Thoracic aorta (tissue), 2 donors: ENCODE measurements around the gene TEX2. TPM values are rescaled to one million over a fixed set of nuclear protein-coding genes. Genes with fewer than 3 reads are reported as not detected.

Experiments used
- ATAC-seq: fragments of 150-250 bp; one replicate; pipeline ENCODE4 v1.8.0; 2017; ENCODE audit warnings: low read depth; ENCODE audit not compliant: insufficient number of reproducible peaks, low FRiP score
- DNase-seq: peaks from one replicate; pipeline ENCODE4 v3.0.0-alpha.2; 2020; ENCODE audit warnings: low spot score
- H3K27ac ChIP-seq, 2 donors: fragments of 200-600 bp; sonication (generic); 1 replicate in 1 of 2; 2 replicates in 1 of 2; pipeline ENCODE4 v1.5.1; 2016; ENCODE audit warnings: mild to moderate bottlenecking in 2 of 2, moderate library complexity in 2 of 2
- H3K27me3 ChIP-seq: fragments of 200-600 bp; sonication (generic); replicated peaks from 2 replicates; pipeline ENCODE4 v1.6.0; 2016; ENCODE audit warnings: mild to moderate bottlenecking; ENCODE audit not compliant: insufficient read depth
- H3K36me3 ChIP-seq: fragments of 200-600 bp; sonication (generic); one replicate; pipeline ENCODE4 v1.5.1; 2016
- H3K4me1 ChIP-seq, 2 donors: fragments of 200-600 bp; sonication (generic); 1 replicate in 1 of 2; 2 replicates in 1 of 2; pipeline versions ENCODE4 v1.5.1 to v1.6.0; 2016; ENCODE audit warnings: low read depth in 2 of 2, mild to moderate bottlenecking in 1 of 2; ENCODE audit not compliant: control insufficient read depth in 1 of 2
- H3K4me3 ChIP-seq: fragments of 200-600 bp; sonication (generic); 2 replicates; pipeline ENCODE4 v1.5.1; 2016; ENCODE audit warnings: mild to moderate bottlenecking
- H3K9me3 ChIP-seq: fragments of 200-600 bp; sonication (generic); 2 replicates; pipeline ENCODE4 v1.5.1; 2016
- CTCF ChIP-seq: fragments of 200-600 bp; sonication (generic); IDR thresholded peaks from one replicate; pipeline ENCODE4 v1.5.1; 2019; ENCODE audit warnings: antibody characterized with exemption
- total RNA-seq, 2 donors: library from RNA; depleted of rRNA; stranded (reverse); fragments of >200 nt; gene quantifications; one replicate each; pipeline versions ENCODE4 v1.1.0 to v1.2.3, GENCODE V29; 2016

TEX2 gene
- total RNA-seq, 2 donors from 2014 or later, result 27.5 to 70.7 TPM

GRCh38 chr17:64259426-64259825 is 3.6 kb downstream of the TEX2 start:
- ATAC-seq (no peak), DNase-seq (no peak)
- Histone ChIP-seq H3K27ac (no peak overlapping the region), H3K36me3 (no peaks in the 10 kb centered on the region), H3K4me1 (peaks cover 27 to 53% of the 10 kb centered on the region in 2 donors), H3K4me3 (no peak overlapping the region), H3K27me3 (no peaks in the 10 kb centered on the region), H3K9me3 (no peaks in the 10 kb centered on the region)
- TF ChIP-seq CTCF, result no peak

- no peak for TF ChIP-seq CTCF
- Histone ChIP-seq H3K9me3 (no peaks in the 10 kb centered on the region), H3K36me3 (no peaks in the 10 kb centered on the region), H3K4me3 (no peak overlapping the region), H3K27ac (no peak overlapping the region), H3K27me3 (no peaks in the 10 kb centered on the region), H3K4me1 (peaks cover 27 to 46% of the 10 kb centered on the region in 2 donors)
- ATAC-seq (no peak), DNase-seq (no peak)
Measured at GRCh38 chr17:64256913-64257807, 5.9 kb downstream of the TEX2 start.

- H3K36me3 ChIP-seq, result no peaks in the 10 kb centered on the region
- no peaks in the 10 kb centered on the region for H3K9me3 ChIP-seq
- H3K27ac ChIP-seq, result no peak overlapping the region
- no peaks in the 10 kb centered on the region for H3K27me3 ChIP-seq
- no peak for TF ChIP-seq CTCF
- peaks cover 20 to 36% of the 10 kb centered on the region in 2 donors for H3K4me1 ChIP-seq
- ATAC-seq (no peak), DNase-seq (no peak)
- no peak overlapping the region for H3K4me3 ChIP-seq
Measured at GRCh38 chr17:64255764-64256163, 7.3 kb downstream of the TEX2 start.

- Histone ChIP-seq H3K36me3 (no peaks in the 10 kb centered on the region), H3K4me3 (no peak overlapping the region), H3K27me3 (no peaks in the 10 kb centered on the region), H3K27ac (no peak overlapping the region), H3K9me3 (no peaks in the 10 kb centered on the region), H3K4me1 (peaks cover 11 to 28% of the 10 kb centered on the region in 2 donors)
- no peak for DNase-seq
- ATAC-seq, result no peak
- TF ChIP-seq CTCF, result no peak
Measured at GRCh38 chr17:64254755-64255154, 8.3 kb downstream of the TEX2 start.

- Histone ChIP-seq H3K4me1 (peaks cover 6 to 24% of the 10 kb centered on the region in 2 donors), H3K9me3 (no peaks in the 10 kb centered on the region), H3K36me3 (no peaks in the 10 kb centered on the region), H3K27me3 (no peaks in the 10 kb centered on the region), H3K4me3 (no peak overlapping the region), H3K27ac (no peak overlapping the region)
- TF ChIP-seq CTCF, result no peak
- ATAC-seq (no peak), DNase-seq (no peak)
Measured at GRCh38 chr17:64253470-64253869, 9.6 kb downstream of the TEX2 start.
